Fibroblast of peridontal ligament (primary cell): ENCODE results near the gene PKD2.

Experiments used
- DNase-seq: peaks from one replicate; pipeline ENCODE4 v3.0.0-alpha.2; 2010; ENCODE audit errors: extremely low read depth

PKD2 gene

DNA sequence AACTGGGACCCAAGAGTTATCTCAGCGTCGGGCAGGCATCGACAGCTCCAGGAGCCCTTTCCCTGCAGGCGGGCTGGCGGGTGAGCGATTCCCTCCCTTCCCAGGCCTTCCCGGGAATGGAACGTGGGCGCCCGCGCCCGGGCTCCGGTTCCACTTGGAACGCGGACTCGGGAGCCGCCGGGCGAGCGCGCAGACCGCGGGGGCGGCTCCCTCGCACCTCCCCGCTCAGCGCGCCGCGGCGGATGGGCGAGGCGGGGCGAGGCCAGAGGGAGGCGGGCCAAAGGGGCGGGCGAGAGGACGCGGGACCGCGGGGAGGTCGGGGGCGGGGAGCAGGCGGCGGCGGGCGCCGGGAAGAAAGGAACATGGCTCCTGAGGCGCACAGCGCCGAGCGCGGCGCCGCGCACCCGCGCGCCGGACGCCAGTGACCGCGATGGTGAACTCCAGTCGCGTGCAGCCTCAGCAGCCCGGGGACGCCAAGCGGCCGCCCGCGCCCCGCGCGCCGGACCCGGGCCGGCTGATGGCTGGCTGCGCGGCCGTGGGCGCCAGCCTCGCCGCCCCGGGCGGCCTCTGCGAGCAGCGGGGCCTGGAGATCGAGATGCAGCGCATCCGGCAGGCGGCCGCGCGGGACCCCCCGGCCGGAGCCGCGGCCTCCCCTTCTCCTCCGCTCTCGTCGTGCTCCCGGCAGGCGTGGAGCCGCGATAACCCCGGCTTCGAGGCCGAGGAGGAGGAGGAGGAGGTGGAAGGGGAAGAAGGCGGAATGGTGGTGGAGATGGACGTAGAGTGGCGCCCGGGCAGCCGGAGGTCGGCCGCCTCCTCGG is at the start of gene PKD2:
Gene PKD2, plus strand, starts transcription at position 332 of the 818 bp plus-strand sequence. Its CDS starts 99 bp downstream, at position 431.
- DNase-seq, result peak; percentile 55

DNA sequence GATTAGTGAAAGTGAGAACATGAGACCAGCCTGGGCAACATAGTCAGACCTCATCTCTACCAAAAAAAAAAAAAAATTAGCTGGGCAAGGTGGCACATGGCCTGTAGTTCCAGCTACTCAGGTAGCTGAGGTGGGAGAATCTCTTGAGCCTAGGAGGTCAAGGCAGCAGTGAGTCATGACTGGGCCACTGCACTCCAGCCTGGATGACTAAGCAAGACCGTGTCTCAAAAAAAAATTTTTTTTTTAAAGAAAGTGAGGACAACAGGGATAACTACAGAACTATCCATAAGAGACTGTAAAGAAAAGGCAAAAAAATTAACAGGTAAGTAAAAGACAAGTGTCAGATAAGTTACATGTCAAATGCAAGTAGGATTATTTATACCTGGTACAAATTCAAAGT is 45.4 kb upstream of the PKD2 start:
- DNase-seq, result peak; percentile 34

DNA sequence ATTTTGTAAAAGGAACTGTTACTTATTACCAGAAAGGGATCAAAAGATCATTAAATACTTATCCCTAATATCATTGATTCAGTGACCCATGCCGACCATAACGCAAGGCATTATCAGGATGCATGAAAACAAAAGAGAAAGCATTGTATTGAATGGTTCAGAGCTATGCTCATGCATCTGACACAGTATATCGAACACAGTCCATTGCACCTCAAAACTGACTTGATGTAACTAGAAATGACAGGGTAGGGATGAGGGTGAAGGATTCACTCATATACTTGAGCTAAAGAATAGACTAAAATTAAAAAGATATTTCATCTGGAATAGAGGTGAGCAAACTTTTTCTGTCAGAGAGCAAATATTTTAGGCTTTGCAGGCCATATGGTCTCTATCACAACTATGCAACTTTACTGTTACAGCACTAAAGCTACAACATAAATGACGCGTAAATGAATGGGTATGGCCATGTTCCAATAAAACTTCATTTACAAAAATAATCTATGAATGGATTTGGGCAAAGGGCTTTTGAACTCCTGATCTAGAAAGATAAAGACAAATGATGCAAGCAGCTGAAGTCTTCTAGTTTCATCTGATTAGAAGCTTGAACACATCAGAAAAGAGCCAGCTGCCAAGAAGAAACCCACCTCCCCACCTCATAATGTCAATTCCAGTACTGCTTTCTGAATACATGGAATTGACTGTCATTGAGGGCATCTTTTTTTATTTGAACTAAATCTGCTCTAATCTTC is 44.9 kb upstream of the PKD2 start:
- DNase-seq, result no peak

DNA sequence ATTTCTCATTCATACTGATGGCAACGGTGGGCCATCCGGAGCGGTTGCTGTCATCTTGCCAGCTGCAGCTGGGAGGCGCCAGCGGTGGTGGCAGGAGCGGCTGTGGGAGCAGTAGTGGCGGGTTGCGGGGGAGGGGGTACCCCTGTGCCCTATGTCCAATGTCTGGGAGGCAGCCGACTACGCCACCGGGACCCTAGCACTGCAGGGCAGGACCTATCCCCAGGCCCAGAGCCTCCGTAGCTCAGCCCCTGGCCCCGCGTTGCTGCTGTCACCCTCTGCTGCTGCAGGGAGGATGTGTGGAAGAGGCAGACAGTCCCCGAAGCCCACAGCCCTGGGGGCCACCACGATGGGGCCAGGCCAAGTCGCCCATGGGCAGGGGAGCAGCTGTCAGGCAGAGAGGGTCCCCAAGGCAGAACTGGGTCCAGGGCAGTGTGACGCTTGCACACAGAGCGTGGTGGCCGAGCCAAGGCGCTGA is 41.9 kb upstream of the PKD2 start:
- DNase-seq, result no peak

DNA sequence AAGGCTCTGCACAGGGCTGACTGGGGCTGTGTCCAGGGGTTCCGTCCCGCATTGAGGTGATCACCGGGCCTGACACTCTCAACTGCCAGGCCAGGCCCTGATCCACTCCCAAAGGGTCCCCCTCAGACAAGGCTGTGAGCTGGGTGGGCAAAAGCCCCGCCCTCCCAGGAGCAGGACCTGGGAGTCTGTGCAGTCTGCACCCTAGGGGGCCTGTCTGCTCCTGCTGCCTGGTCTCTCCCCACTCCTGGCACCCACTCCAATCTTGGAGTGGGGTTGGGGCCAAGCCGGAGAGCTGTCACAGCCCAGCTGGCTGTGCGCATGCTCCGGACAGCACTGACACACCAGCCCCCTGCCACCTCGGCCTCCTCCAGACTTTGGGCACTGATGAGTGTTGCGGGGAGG is 41.3 kb upstream of the PKD2 start:
- DNase-seq, result no peak

DNA sequence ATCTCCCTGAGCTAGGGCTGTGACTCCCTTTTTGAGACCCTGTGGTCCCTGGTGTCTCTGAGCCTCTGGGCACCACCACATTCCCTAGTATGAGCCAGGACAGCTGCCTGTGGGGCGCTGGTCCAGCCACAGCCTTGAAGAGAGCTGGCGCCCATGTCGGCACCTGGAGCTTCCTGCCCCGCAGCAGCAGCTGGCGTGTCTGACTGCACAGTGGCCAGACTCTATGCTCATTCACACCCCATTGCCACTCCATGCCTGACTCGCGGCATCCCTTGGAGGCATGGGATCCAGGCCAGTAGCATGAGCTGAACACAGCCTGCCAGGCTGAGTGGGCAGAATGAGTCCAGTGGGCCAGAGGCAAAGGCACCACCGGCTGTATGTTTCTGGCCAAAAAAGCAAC is 40.2 kb upstream of the PKD2 start:
- no peak for DNase-seq

DNA sequence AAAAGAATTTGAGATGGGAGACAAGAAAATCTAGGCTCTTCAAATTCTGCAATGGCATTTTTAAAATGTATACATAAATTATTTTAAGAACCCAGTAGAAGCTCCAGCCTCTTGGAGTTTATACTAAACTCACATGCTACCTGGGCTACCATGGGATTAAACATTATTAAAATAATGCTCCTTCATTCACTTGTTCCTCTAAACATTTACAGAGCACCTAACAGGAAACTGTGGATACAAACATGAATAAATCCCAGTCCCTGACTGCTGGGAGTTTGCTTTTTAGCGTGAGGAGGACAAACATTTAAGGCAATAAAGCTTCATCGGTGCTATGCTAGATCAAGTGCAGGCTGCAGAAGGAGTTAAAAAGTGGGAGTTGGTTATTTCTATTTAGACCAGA is 37.3 kb upstream of the PKD2 start:
- DNase-seq, result no peak

DNA sequence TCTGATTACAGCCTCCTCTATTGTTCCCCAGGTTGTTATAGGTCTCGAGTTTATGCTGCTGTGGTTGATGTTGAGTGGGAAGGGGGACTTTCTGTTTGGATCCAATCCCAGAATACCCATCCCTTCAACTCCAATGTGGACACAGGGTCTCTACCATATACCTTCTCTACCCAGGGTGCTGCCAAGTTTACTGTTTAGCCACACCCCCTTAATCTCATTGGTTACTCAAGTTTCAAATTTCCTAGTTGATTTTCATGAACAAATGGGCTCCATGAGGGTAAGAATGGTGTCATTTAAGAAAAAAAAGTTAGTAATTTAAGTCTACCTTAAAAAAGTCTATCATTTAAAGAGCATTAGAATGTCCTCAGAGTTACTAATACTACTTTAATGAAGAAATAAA is 35.6 kb upstream of the PKD2 start:
- no peak for DNase-seq

DNA sequence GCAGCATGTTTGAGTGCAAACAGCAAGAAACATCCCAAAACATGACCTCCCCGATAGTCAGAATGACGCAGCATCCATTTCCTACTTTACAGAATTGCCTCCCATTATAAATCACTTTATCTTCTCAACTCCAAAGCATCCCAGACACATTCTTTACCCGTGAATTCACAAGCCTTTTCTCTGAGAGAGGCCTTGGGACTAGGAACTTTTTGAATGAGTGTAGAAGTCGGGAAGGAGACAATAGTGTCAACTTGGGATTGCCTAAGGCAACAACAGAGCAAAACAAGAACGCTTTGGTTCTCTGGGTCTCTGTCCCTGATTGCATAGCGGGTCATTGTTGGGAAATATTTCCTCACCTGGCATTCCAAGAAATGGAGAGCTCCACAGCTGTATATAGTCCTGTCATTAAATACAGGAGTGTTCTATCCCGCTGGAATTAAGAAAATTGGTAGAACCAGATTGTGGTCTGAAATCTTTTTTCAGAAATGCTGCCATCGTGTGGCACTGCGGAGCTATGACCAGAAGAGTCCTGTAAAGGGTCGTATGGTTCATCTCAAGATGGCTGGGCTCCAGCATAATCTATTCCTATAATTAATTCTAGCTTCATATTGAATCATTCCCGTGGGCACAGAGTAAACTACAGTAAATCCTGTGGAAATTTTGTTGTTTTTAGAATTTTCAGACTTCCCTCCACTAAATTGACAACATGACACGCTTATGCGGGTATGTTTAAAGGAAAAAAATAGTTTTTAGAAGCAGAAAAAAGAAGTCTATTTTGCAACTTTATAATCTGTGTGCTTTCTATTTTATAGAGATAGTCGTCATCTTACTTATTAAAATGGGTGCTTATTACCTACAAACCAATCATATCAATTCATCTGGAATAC is 33.9 kb upstream of the PKD2 start:
- peak; percentile 79 for DNase-seq

DNA sequence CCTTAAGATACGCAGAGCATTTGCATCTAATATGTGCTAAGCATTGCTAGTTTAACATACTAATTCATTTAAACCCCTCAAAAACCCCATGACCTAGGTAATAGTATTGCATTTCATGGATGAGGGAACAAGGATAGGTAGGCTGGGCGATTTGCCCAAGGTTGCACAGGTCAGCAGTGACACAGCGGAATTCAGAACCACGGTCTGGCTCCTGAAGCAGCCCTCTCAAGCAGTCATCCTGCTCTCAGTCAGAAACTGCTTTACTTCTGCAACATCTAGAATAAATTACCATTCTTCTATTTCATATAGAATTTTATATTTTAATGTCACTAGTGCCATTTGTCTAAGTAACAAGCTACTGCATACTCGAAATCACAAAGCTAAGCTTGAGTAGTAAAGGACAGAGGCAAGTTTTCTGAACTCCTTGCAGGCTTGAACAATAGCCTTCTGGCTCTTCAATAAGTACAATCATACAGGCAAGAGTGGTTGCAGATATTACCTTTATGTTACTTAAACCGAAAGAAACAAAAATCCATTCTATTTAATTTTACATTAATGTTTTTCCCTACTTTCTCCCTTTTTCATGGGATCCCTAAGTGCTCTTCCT is 32.5 kb upstream of the PKD2 start:
- no peak for DNase-seq

DNA sequence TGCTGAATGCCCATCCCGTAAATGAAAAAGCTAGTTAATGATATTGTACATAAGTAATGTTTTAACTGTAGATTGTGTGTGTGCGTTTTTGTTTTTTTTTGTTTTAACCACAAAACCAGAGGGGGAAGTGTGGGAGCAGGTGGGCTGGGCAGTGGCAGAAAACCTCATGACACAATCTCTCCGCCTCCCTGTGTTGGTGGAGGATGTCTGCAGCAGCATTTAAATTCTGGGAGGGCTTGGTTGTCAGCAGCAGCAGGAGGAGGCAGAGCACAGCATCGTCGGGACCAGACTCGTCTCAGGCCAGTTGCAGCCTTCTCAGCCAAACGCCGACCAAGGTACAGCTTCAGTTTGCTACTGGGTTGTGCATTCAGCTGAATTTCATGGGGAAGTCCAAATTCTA is 32.0 kb upstream of the PKD2 start, which contains the start of gene SPP1:
Gene SPP1, plus strand, starts transcription at position 249 of the 400 bp plus-strand sequence. CDS start 1,182 bp downstream, outside the sequence.
- DNase-seq, result peak; percentile 17

DNA sequence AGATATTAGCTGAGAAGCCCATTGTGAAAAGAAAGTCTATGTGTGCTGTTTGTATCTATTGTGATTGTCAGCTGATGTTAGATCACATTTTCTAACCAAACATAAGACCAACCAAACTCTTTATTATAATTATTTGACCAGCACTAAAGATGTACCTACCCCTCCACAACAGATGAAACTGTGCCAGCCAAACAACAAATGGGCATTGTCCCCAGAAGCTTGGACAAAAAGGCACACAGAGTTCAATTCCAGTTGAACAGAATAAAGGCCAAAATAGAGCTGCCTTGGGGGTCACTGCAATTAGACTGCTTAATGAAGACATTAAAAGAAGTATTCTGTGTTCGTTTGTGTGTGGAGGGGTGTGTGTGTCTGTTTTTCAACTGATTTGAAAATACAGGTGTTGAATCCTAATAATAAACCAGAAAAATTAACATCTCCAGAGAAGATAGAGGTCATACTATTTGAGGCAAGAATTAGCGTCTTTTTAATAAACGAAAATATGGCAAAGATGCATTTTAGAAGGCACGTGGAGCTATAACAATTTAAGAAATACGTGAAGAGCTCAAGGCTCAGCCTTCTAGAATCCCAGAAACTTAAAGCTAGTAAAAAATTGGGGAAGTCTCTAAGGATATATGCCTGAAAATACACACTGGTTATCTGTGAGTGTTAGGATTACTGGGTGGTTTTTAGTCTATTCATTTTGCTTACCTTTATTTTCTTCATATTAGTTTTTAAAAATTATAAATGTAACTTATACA is 29.7 kb upstream of the PKD2 start:
- DNase-seq, result no peak

DNA sequence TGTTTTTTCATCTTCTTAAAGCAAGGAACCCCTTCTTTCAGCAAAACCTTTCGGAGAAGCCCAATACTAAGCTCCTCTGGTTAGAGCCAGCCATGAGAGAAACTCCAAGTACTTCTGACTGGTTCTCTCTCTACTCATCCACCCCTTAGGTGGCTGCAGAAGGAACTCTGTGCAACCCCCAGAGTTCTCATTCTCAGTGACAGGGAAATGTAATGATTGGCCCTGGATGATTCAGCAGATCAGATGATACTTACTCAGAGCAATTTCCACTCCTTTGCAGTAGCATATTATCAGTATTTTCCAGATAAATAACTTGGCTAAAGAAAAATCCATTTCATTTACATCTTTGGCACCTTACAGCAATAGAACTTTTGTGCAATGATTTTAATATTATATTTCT is 28.8 kb upstream of the PKD2 start:
- DNase-seq, result peak; percentile 47

DNA sequence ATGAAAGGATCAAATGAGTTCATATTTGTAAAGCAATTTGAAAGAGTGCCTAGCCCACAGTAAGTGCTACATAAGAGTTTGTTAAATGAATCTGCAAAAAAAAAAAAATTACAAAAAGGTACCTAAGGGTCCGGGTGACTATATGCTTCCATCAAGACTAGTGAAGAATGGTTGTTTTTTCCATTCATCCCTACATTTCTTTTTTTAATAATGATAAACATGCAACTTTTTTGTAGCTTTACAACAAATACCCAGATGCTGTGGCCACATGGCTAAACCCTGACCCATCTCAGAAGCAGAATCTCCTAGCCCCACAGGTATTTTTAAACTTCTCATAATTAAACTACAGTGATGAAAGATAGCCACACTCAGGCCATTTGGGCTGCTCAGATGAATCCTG is 27.6 kb upstream of the PKD2 start:
- no peak for DNase-seq

DNA sequence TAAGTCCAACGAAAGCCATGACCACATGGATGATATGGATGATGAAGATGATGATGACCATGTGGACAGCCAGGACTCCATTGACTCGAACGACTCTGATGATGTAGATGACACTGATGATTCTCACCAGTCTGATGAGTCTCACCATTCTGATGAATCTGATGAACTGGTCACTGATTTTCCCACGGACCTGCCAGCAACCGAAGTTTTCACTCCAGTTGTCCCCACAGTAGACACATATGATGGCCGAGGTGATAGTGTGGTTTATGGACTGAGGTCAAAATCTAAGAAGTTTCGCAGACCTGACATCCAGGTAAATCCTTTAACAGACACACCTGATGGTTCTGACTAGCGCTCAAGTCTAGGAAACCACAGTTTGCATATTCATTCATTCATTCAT is 25.9 kb upstream of the PKD2 start:
- no peak for DNase-seq

DNA sequence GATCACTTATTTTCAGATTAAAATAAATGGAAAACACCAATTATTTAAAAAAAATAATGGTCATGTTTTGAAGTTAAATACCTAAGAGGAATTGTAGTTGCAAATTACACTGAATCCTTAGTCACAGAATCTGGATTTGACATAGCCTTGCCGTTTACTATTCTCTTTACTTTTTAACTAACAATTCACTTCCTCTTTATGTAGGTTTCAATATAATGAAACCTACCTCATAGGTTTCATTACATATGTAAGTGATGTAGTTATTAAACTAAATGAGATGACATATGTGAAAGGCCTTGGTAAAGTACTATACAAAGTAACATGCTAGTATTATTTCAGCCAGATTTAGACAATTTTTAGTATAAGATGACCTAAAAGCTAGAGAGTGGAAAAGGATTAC is 25.4 kb upstream of the PKD2 start:
- no peak for DNase-seq

DNA sequence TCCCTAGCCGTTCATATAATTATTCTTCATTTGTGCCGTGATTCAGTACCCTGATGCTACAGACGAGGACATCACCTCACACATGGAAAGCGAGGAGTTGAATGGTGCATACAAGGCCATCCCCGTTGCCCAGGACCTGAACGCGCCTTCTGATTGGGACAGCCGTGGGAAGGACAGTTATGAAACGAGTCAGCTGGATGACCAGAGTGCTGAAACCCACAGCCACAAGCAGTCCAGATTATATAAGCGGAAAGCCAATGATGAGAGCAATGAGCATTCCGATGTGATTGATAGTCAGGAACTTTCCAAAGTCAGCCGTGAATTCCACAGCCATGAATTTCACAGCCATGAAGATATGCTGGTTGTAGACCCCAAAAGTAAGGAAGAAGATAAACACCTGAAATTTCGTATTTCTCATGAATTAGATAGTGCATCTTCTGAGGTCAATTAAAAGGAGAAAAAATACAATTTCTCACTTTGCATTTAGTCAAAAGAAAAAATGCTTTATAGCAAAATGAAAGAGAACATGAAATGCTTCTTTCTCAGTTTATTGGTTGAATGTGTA is 24.9 kb upstream of the PKD2 start:
- DNase-seq, result peak; percentile 16

DNA sequence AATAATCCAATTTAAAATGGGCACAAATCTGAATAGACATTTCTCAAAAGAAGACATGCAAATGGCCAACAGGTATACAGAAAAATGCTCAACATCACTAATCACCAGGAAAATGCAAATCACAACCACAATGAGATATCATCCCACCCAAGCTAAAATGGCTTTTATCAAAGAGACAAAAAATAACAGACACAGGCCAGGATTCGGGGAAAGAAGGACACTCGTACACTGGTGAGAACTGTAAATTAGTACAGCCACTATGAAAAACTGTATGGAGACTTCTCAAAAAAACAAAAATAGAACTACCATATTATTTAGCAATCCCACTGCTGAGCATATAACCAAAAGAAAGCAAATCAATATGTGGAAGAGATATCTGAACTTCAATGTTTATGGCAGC is 23.4 kb upstream of the PKD2 start:
- no peak for DNase-seq

DNA sequence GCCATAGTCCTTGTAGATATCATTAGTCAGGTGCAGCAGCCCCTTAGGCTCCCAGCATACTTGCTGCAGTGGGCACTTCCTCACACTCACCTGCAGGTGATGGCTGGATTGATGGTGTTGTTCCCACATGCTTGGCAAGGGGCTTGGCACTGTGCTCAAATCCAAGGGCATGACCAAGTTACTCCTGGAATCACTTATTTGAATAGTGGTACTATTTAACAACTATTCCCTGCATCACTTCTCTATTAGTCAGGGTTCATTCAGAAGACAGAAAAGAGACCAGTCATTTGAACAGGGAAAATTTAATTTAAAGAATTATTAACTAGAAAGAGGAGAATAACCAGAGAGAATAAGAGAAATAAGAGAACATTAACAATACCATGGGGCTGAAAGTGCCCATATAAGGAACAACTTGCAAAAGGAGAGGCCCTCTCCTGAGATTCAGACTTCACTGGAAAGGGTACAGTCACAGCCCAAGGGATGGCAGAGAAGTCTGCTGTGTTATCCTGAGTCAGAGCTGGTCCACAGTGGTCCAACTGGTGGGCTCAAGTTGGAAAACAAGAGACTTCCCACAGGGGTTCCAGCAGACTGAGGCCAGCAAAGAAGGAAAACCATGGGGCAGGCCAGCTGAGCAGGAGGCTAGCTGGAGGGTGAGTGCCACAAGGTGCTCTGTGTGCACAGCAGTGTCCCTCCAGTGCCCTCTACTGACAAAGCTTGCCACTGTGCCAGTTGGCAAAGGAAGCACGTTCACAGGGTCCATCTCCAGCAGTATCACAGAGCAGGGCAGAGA is 22.1 kb upstream of the PKD2 start:
- DNase-seq, result peak; percentile 39

DNA sequence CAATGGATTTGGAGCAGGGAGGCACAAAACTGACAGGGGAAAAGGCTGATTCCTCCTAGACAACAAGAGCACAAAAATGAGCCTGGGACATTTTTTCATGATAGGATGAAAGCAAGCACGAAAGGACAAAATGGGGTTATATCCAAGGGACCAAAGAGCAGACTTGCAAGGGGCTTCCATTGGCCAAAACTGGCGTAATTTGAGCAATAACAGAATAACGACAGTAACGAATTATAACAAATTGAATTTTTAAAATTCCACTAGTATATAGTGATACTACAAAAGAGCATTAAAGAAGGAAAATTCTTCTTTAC is 21.6 kb upstream of the PKD2 start:
- DNase-seq, result no peak
